Natural killer cell (primary cell): ENCODE measurements around the gene IRF2BP2. TPM values are rescaled to one million over a fixed set of nuclear protein-coding genes. Genes with fewer than 3 reads are reported as not detected.

ENCODE experiments used
- ATAC-seq, 3 donors: fragments of 150-1000 bp in 2 of 3; fragments of 200-7000 bp in 1 of 3; cut with Tn5 transposase; 1 replicate in 1 of 3; 2 replicates in 2 of 3; pipeline ENCODE4 v1.10.0; 2021; ENCODE audit warnings: mild to moderate bottlenecking in 2 of 3, moderate library complexity in 2 of 3
- DNase-seq, 2 donors: peaks; one replicate each; pipeline versions ENCODE4 v3.0.0 to v3.0.0-alpha.2; 2013 to 2021; ENCODE audit warnings: mixed read lengths in 1 of 2
- H3K27ac ChIP-seq: one replicate; pipeline ENCODE4 v1.5.1; 2013; ENCODE audit warnings: mild to moderate bottlenecking, low read length
- H3K27me3 ChIP-seq: one replicate; pipeline ENCODE4 v1.6.1; 2013; ENCODE audit warnings: low read length; ENCODE audit not compliant: control insufficient read depth, insufficient read depth
- H3K36me3 ChIP-seq: one replicate; pipeline ENCODE4 v1.6.1; 2013; ENCODE audit warnings: low read length; ENCODE audit not compliant: control insufficient read depth, insufficient read depth
- H3K4me1 ChIP-seq: one replicate; pipeline ENCODE4 v1.6.1; 2013; ENCODE audit warnings: low read length; ENCODE audit not compliant: control insufficient read depth, insufficient read depth
- H3K4me3 ChIP-seq: one replicate; pipeline ENCODE4 v1.5.1; 2013; ENCODE audit warnings: low read length
- H3K9me3 ChIP-seq: one replicate; pipeline ENCODE4 v1.6.1; 2013; ENCODE audit warnings: low read length; ENCODE audit not compliant: control insufficient read depth, insufficient read depth
- H3K27ac Mint-ChIP-seq, 2 donors: one replicate each; pipeline ENCODE4 v1.8.0; 2022; ENCODE audit warnings: mild to moderate bottlenecking in 2 of 2, mixed read lengths in 2 of 2, moderate library complexity in 1 of 2
- H3K27me3 Mint-ChIP-seq, 2 donors: one replicate each; pipeline ENCODE4 v1.8.0; 2022; ENCODE audit warnings: low read depth in 2 of 2, mixed read lengths in 2 of 2
- H3K36me3 Mint-ChIP-seq: one replicate; pipeline ENCODE4 v1.8.0; 2022; ENCODE audit warnings: mixed read lengths
- H3K4me1 Mint-ChIP-seq, 2 donors: one replicate each; pipeline ENCODE4 v1.8.0; 2022; ENCODE audit warnings: mixed read lengths in 2 of 2
- H3K4me3 Mint-ChIP-seq: one replicate; pipeline ENCODE4 v1.8.0; 2022; ENCODE audit warnings: mild to moderate bottlenecking, moderate library complexity, mixed read lengths
- H3K9me3 Mint-ChIP-seq, 2 donors: one replicate each; pipeline ENCODE4 v1.8.0; 2022; ENCODE audit warnings: mixed read lengths in 2 of 2
- CTCF ChIP-seq: fragments of 200-600 bp; IDR thresholded peaks from one replicate; pipeline ENCODE4 v1.8.0; 2022; ENCODE audit warnings: antibody characterized with exemption
- WGBS: methylation state at CpG from one replicate; pipeline ENCODE4 v1.1.7; 2013; ENCODE audit warnings: missing lambda C conversion rate; ENCODE audit not compliant: insufficient coverage; 5-methylcytosine and 5-hydroxymethylcytosine counted together
- intact Hi-C: fragments of 100-400 bp; cut with micrococcal nuclease; formaldehyde crosslinking; loops from one replicate; pipeline ENCODE4 v1.14.2; 2022
- total RNA-seq, 4 donors: library from RNA; stranded (reverse); fragments of 120-200 nt in 1 of 4; gene quantifications; one replicate each; pipeline versions ENCODE4 v1.2.3 to v1.2.4, GENCODE V29; 2013 to 2022

Gene IRF2BP2
- total RNA-seq, 3 donors from 2014 or later (not counting 1 experiment from before 2014, with no cell fraction given) = 186 to 315 (median 266) TPM

- 65% methylated on average over 2 of the region's 6 CpGs for whole genome bisulfite sequencing
- H3K27ac Mint-ChIP-seq = no peak overlapping the region
- H3K4me1 ChIP-seq = no peaks in the 10 kb centered on the region
- ATAC-seq (no peak), DNase-seq (no peak)
- peaks cover 12 to 14% of the 10 kb centered on the region in 2 donors for H3K27me3 Mint-ChIP-seq
- H3K36me3 Mint-ChIP-seq = no peaks in the 10 kb centered on the region
- H3K9me3 Mint-ChIP-seq = no peaks in the 10 kb centered on the region
- no peak overlapping the region for H3K4me3 ChIP-seq
- intact Hi-C loops = loop anchor here (10.0 kb wide), 1 partner anchor 245 kb away; no protein-coding TSS in a partner anchor
- H3K4me3 Mint-ChIP-seq = no peak overlapping the region
- peaks cover 0 to 4% of the 10 kb centered on the region in 2 donors for H3K4me1 Mint-ChIP-seq
- no peak overlapping the region for H3K27ac ChIP-seq
- H3K36me3 ChIP-seq = no peaks in the 10 kb centered on the region
- no peak for TF ChIP-seq CTCF
- no peaks in the 10 kb centered on the region for H3K27me3 ChIP-seq
- no peaks in the 10 kb centered on the region for H3K9me3 ChIP-seq
Observed at GRCh38 chr1:234619794-234620247, 9.8 kb upstream of the IRF2BP2 start.

GRCh38 chr1:234619071-234619480 is 9.1 kb upstream of the IRF2BP2 start:
- TF ChIP-seq CTCF = no peak
- intact Hi-C loops = loop anchor here (10.0 kb wide), 1 partner anchor 246 kb away; no protein-coding TSS in a partner anchor
- Mint-ChIP-seq H3K4me1 (peaks cover 0 to 4% of the 10 kb centered on the region in 2 donors), H3K36me3 (no peaks in the 10 kb centered on the region), H3K27ac (no peak overlapping the region), H3K27me3 (peaks cover 12 to 14% of the 10 kb centered on the region in 2 donors), H3K9me3 (no peaks in the 10 kb centered on the region), H3K4me3 (no peak overlapping the region)
- H3K9me3 ChIP-seq = no peaks in the 10 kb centered on the region
- no peaks in the 10 kb centered on the region for H3K4me1 ChIP-seq
- DNase-seq = no peak
- no peak for ATAC-seq
- H3K27me3 ChIP-seq = no peaks in the 10 kb centered on the region
- WGBS = 80% methylated on average over 2 of the region's 3 CpGs
- H3K36me3 ChIP-seq = no peaks in the 10 kb centered on the region
- H3K27ac ChIP-seq = no peak overlapping the region
- H3K4me3 ChIP-seq = no peak overlapping the region

GRCh38 chr1:234618737-234619049 is 8.7 kb upstream of the IRF2BP2 start:
- Mint-ChIP-seq H3K27ac (no peak overlapping the region), H3K4me1 (peaks cover 0 to 4% of the 10 kb centered on the region in 2 donors), H3K4me3 (no peak overlapping the region), H3K36me3 (no peaks in the 10 kb centered on the region), H3K9me3 (no peaks in the 10 kb centered on the region), H3K27me3 (peaks cover 12 to 14% of the 10 kb centered on the region in 2 donors)
- intact Hi-C loops = loop anchor here (10.0 kb wide), 1 partner anchor 246 kb away; no protein-coding TSS in a partner anchor
- Histone ChIP-seq H3K27ac (no peak overlapping the region), H3K4me1 (no peaks in the 10 kb centered on the region), H3K36me3 (no peaks in the 10 kb centered on the region), H3K4me3 (no peak overlapping the region), H3K9me3 (no peaks in the 10 kb centered on the region), H3K27me3 (no peaks in the 10 kb centered on the region)
- WGBS = 99% methylated on average over 5 of the region's 5 CpGs
- DNase-seq (no peak), ATAC-seq (no peak)
- no peak for TF ChIP-seq CTCF
